H1 (cell line): Measurements from ENCODE around the gene ASTN2. TPM values are rescaled to one million over a fixed set of nuclear protein-coding genes. Genes with fewer than 3 reads are reported as not detected.

ENCODE experiments used
- CTCF ChIA-PET: fragments of 300-600 bp; sonication (Branson Sonifier 250); formaldehyde crosslinking; loops from one replicate; lab custom pipeline; 2021; ENCODE audit not compliant: partially characterized antibody; lab: Charles Lee
- POLR2A ChIA-PET: fragments of 300-600 bp; sonication (Branson Sonifier 250); formaldehyde crosslinking; loops from one replicate; lab custom pipeline; 2021; ENCODE audit warnings: inconsistent platforms; ENCODE audit not compliant: partially characterized antibody; lab: Charles Lee
- DNase-seq, 2 experiments: peaks; one replicate each; pipeline versions ENCODE4 v3.0.0 to v3.0.0-alpha.2; 2010 to 2022; ENCODE audit warnings: low spot score in 2 of 2, low read depth in 1 of 2, mixed read lengths in 1 of 2
- FAIRE-seq: peaks from 2 replicates; lab custom pipeline; 2011; peaks lifted over from hg19 to GRCh38; lab: Jason Lieb, UNC
- H2AFZ ChIP-seq: 2 replicates; pipeline ENCODE4 v1.8.1; 2012; ENCODE audit warnings: low read length, inconsistent platforms
- H2AK5ac ChIP-seq: 2 replicates; pipeline ENCODE4 v1.6.1; 2013; ENCODE audit warnings: low read depth, low read length
- H2BK120ac ChIP-seq: replicated peaks from 2 replicates; pipeline ENCODE3; 2013; ENCODE audit warnings: low read depth, low read length, inconsistent platforms
- H2BK12ac ChIP-seq: 2 replicates; pipeline ENCODE4 v1.6.1; 2013; ENCODE audit warnings: low read depth, low read length
- H2BK15ac ChIP-seq: 2 replicates; pipeline ENCODE4 v1.6.1; 2013; ENCODE audit warnings: low read length
- H2BK20ac ChIP-seq: 2 replicates; pipeline ENCODE4 v1.6.1; 2013; ENCODE audit warnings: low read length
- H2BK5ac ChIP-seq: 2 replicates; pipeline ENCODE4 v1.6.1; 2013; ENCODE audit warnings: low read depth, low read length
- H3K14ac ChIP-seq: 2 replicates; pipeline ENCODE4 v1.6.1; 2013; ENCODE audit warnings: inconsistent platforms; ENCODE audit not compliant: insufficient read length
- H3K18ac ChIP-seq: 2 replicates; pipeline ENCODE4 v1.6.1; 2013; ENCODE audit warnings: low read length; ENCODE audit errors: extremely low read depth
- H3K23ac ChIP-seq: 2 replicates; pipeline ENCODE4 v1.6.1; 2013; ENCODE audit warnings: inconsistent platforms; ENCODE audit not compliant: insufficient read length
- H3K23me2 ChIP-seq: 2 replicates; pipeline ENCODE4 v1.6.1; 2013; ENCODE audit warnings: low read depth, low read length
- H3K27ac ChIP-seq: 2 replicates; pipeline ENCODE4 v1.6.1; 2011; ENCODE audit warnings: low read depth, low read length, inconsistent platforms
- H3K27me3 ChIP-seq, 4 experiments: replicated peaks in 1 of 4; 1 replicate in 1 of 4; 2 replicates in 3 of 4; pipeline versions ENCODE4 v1.6.1 to v1.8.1; 2011 to 2013; ENCODE audit warnings: low read length in 3 of 4, mild to moderate bottlenecking in 3 of 4, inconsistent platforms in 2 of 4, mixed read lengths in 2 of 4, moderate library complexity in 1 of 4; ENCODE audit not compliant: control insufficient read depth in 3 of 4, insufficient read depth in 3 of 4; ENCODE audit errors: extremely low read depth in 1 of 4
- H3K36me3 ChIP-seq, 4 experiments: 2 replicates each; pipeline versions ENCODE4 v1.6.1 to v1.8.1; 2011 to 2013; ENCODE audit warnings: mild to moderate bottlenecking in 4 of 4, low read length in 3 of 4, moderate library complexity in 2 of 4, control low read depth in 1 of 4, inconsistent platforms in 1 of 4; ENCODE audit not compliant: insufficient read depth in 4 of 4, control insufficient read depth in 2 of 4
- H3K4ac ChIP-seq: replicated peaks from 2 replicates; pipeline ENCODE3; 2013; ENCODE audit warnings: low read length, low read depth, mixed read lengths, inconsistent platforms; ENCODE audit not compliant: insufficient read length
- H3K4me1 ChIP-seq, 4 experiments: replicated peaks in 1 of 4; 1 replicate in 1 of 4; 2 replicates in 3 of 4; pipeline versions ENCODE4 v1.6.1 to v1.8.1; 2011 to 2013; ENCODE audit warnings: low read length in 3 of 4, inconsistent platforms in 2 of 4, mixed read lengths in 1 of 4; ENCODE audit not compliant: insufficient read depth in 4 of 4, control insufficient read depth in 3 of 4
- H3K4me2 ChIP-seq, 2 experiments: 2 replicates each; pipeline versions ENCODE4 v1.6.1 to v1.8.1; 2011 to 2013; ENCODE audit warnings: low read depth in 2 of 2, low read length in 2 of 2, control low read depth in 1 of 2, inconsistent platforms in 1 of 2, mild to moderate bottlenecking in 1 of 2; ENCODE audit not compliant: insufficient read depth in 1 of 2
- H3K4me3 ChIP-seq, 4 experiments: fragments of 200-600, 300-600 bp in 1 of 4; sonication (generic), shearing (Covaris generic), sonication (Bioruptor Twin) in 1 of 4; 2 replicates each; pipeline versions ENCODE4 v1.5.1 to v1.8.1; 2011 to 2016; ENCODE audit warnings: low read length in 4 of 4, low read depth in 3 of 4, control low read depth in 2 of 4, inconsistent platforms in 2 of 4, mild to moderate bottlenecking in 2 of 4, mixed read lengths in 1 of 4, moderate library complexity in 1 of 4; ENCODE audit not compliant: insufficient read depth in 2 of 4; ENCODE audit errors: extremely low read depth in 1 of 4
- H3K56ac ChIP-seq: replicated peaks from 2 replicates; pipeline ENCODE3; 2013; ENCODE audit warnings: low read depth, mild to moderate bottlenecking, mixed read lengths, low read length, inconsistent platforms; ENCODE audit not compliant: insufficient read length
- H3K79me1 ChIP-seq: 2 replicates; pipeline ENCODE4 v1.6.1; 2013; ENCODE audit warnings: low read depth, low read length, control low read depth
- H3K79me2 ChIP-seq, 2 experiments: 2 replicates each; pipeline versions ENCODE4 v1.6.1 to v1.8.1; 2012 to 2013; ENCODE audit warnings: low read length in 2 of 2, mild to moderate bottlenecking in 2 of 2, inconsistent platforms in 1 of 2; ENCODE audit not compliant: insufficient read depth in 2 of 2, control insufficient read depth in 1 of 2
- H3K9ac ChIP-seq, 4 experiments: replicated peaks in 1 of 4; 1 replicate in 1 of 4; 2 replicates in 3 of 4; pipeline versions ENCODE4 v1.6.1 to v1.8.1; 2011 to 2013; ENCODE audit warnings: low read depth in 3 of 4, low read length in 3 of 4, control low read depth in 2 of 4, mild to moderate bottlenecking in 2 of 4, moderate library complexity in 2 of 4, inconsistent platforms in 1 of 4; ENCODE audit errors: extremely low read depth in 1 of 4
- H3K9me3 ChIP-seq, 2 experiments: 2 replicates each; pipeline versions ENCODE4 v1.6.1 to v1.8.1; 2012 to 2013; ENCODE audit warnings: mild to moderate bottlenecking in 2 of 2, moderate library complexity in 2 of 2, control low read depth in 1 of 2, inconsistent platforms in 1 of 2, low read depth in 1 of 2, low read length in 1 of 2, mixed read lengths in 1 of 2; ENCODE audit not compliant: insufficient read depth in 2 of 2
- H4K20me1 ChIP-seq, 2 experiments: replicated peaks in 1 of 2; 2 replicates each; pipeline versions ENCODE3 to v1.8.1; 2011 to 2013; ENCODE audit warnings: inconsistent platforms in 2 of 2, low read length in 2 of 2, mild to moderate bottlenecking in 1 of 2; ENCODE audit not compliant: insufficient read depth in 2 of 2, control insufficient read depth in 1 of 2
- H4K5ac ChIP-seq: 2 replicates; pipeline ENCODE4 v1.6.1; 2013; ENCODE audit warnings: low read length, low read depth, mixed read lengths, inconsistent platforms; ENCODE audit not compliant: insufficient read length
- H4K8ac ChIP-seq: 2 replicates; pipeline ENCODE4 v1.8.0; 2013; ENCODE audit warnings: mild to moderate bottlenecking, moderate library complexity, low read length, inconsistent platforms; ENCODE audit not compliant: insufficient read depth; ENCODE audit errors: extremely low read depth
- H4K91ac ChIP-seq: replicated peaks from 2 replicates; pipeline ENCODE3; 2013; ENCODE audit warnings: low read length, mixed read lengths, inconsistent platforms; ENCODE audit not compliant: insufficient read length
- BACH1 ChIP-seq: IDR thresholded peaks from 2 replicates; pipeline ENCODE4 v1.6.1; 2012; ENCODE audit warnings: low read length, improper control_type of control experiment
- BCL11A ChIP-seq, 2 experiments: IDR thresholded peaks; one replicate each; pipeline ENCODE4 v1.6.1; 2011; ENCODE audit warnings: low read depth in 2 of 2, low read length in 2 of 2, mild to moderate bottlenecking in 2 of 2
- HDAC2 ChIP-seq, 2 experiments: fragments of 300-600 bp in 1 of 2; sonication (generic) in 1 of 2; IDR thresholded peaks; 2 replicates each; pipeline ENCODE4 v1.6.1; 2011 to 2012; ENCODE audit warnings: low read depth in 2 of 2, low read length in 2 of 2, mild to moderate bottlenecking in 2 of 2, moderate library complexity in 2 of 2, borderline replicate concordance in 1 of 2, inconsistent platforms in 1 of 2
- MAFK ChIP-seq: IDR thresholded peaks from 2 replicates; pipeline ENCODE4 v1.6.1; 2012; ENCODE audit warnings: low read depth, mild to moderate bottlenecking, improper control_type of control experiment, low read length
- NRF1 ChIP-seq: IDR thresholded peaks from 2 replicates; pipeline ENCODE4 v1.6.1; 2011; ENCODE audit warnings: mild to moderate bottlenecking, low read depth, low read length, improper control_type of control experiment
- POLR2AphosphoS5 ChIP-seq: IDR thresholded peaks from 2 replicates; pipeline ENCODE4 v1.6.1; 2011; ENCODE audit warnings: low read depth, low read length
- RAD21 ChIP-seq, 2 experiments: IDR thresholded peaks in 1 of 2; conservative IDR thresholded peaks in 1 of 2; 2 replicates each; pipeline ENCODE4 v1.6.1; 2011; ENCODE audit warnings: low read depth in 2 of 2, low read length in 2 of 2, improper control_type of control experiment in 1 of 2, inconsistent platforms in 1 of 2, mild to moderate bottlenecking in 1 of 2, moderate library complexity in 1 of 2
- TCF12 ChIP-seq: IDR thresholded peaks from 2 replicates; pipeline ENCODE4 v1.6.1; 2011; ENCODE audit warnings: low read depth, mild to moderate bottlenecking, low read length
- WGBS, 2 experiments: shearing (Covaris generic) in 1 of 2; methylation state at CpG; one replicate each; pipeline versions ENCODE4 v1.1.6 to v1.1.7; 2013 to 2015; ENCODE audit warnings: low lambda C conversion rate in 2 of 2, mixed read lengths in 2 of 2, inconsistent platforms in 1 of 2, low coverage in 1 of 2, missing lambda C conversion rate in 1 of 2; ENCODE audit not compliant: insufficient replicate concordance in 2 of 2, insufficient coverage in 1 of 2, insufficient read length in 1 of 2; ENCODE audit errors: extremely low coverage in 1 of 2, missing lambda C conversion rate in 1 of 2; 5-methylcytosine and 5-hydroxymethylcytosine counted together
- polyA plus RNA-seq, 7 experiments: library from polyadenylated mRNA; depleted of rRNA in 3 of 7; stranded (reverse) in 5 of 7; unstranded in 2 of 7; fragments of >200 nt in 5 of 7; fragments of 200-250 nt in 2 of 7; gene quantifications; 1 replicate in 5 of 7; 2 replicates in 1 of 7; 4 replicates in 1 of 7; pipeline versions ENCODE4 v1.2.1 to v1.2.3, GENCODE V29; 2011 to 2013; ENCODE audit warnings: missing spikeins in 2 of 7, mixed read lengths in 2 of 7
- total RNA-seq: library from RNA; stranded (reverse); fragmentation: NEBNext Ultra II Directional; extraction: Animal tissue kit (Norgen Biotek cat#: 25700); gene quantifications from 2 replicates; pipeline ENCODE4 v1.2.1, GENCODE V29; 2021
- TF ChIP-seq, protein P1 (sequence below): IDR thresholded peaks from 2 replicates; pipeline ENCODE4 v1.6.1; 2012; ENCODE audit warnings: low read length, inconsistent platforms

Gene ASTN2
- total and polyA plus RNA-seq, 2 of the 8 experiments (the other 6 are each of a cell fraction or from before 2014, with no cell fraction given) = 8.2 to 13.7 TPM

- H3K79me1 ChIP-seq = no peaks in the 10 kb centered on the region; the same call in 1 of the 2 replicates
- no peak overlapping the region for H3K14ac ChIP-seq
- no peak overlapping the region for H3K4me2 ChIP-seq
- DNase-seq (no peak), FAIRE-seq (no peak)
- H4K20me1 ChIP-seq = peaks cover 1 to 6% of the 10 kb centered on the region in 2 experiments
- H3K36me3 ChIP-seq = peaks cover 0 to 23% (median 15%) of the 10 kb centered on the region in 4 experiments; a peak in 6 of 8 replicates
- H3K23ac ChIP-seq = no peak overlapping the region
- no peak overlapping the region for H2BK15ac ChIP-seq
- no peak overlapping the region for H3K9ac ChIP-seq
- H3K9me3 ChIP-seq = no peaks in the 10 kb centered on the region
- no peak overlapping the region for H3K56ac ChIP-seq
- no peaks in the 10 kb centered on the region for H3K27me3 ChIP-seq
- no peak overlapping the region for H2BK5ac ChIP-seq
- H2BK12ac ChIP-seq = no peak overlapping the region
- no peak overlapping the region for H2BK120ac ChIP-seq
- no peak overlapping the region for H3K4ac ChIP-seq
- H2AFZ ChIP-seq = no peak overlapping the region
- H3K18ac ChIP-seq = no peak overlapping the region
- no peak overlapping the region for H2BK20ac ChIP-seq
- H3K27ac ChIP-seq = no peak overlapping the region
- no peaks in the 10 kb centered on the region for H3K4me1 ChIP-seq
- no peak overlapping the region for H2AK5ac ChIP-seq
- TF ChIP-seq HDAC2 (IDR thresholded peaks at IDR 0.05; ENCODE audit: borderline replicate concordance in 1 of 2, low read depth in 2 of 2, low read length in 2 of 2) = no peak
- no peak for TF ChIP-seq NRF1
- no peak for TF ChIP-seq BACH1
- TF ChIP-seq TCF12 = no peak
- no peak for TF ChIP-seq MAFK
- no peak for TF ChIP-seq RAD21 (IDR thresholded peaks at IDR 0.05 in 1 of 2, conservative IDR thresholded peaks at IDR 0.05 in 1 of 2; ENCODE audit: low read depth in 2 of 2, low read length in 2 of 2)
- no peak for TF ChIP-seq BCL11A (IDR thresholded peaks at IDR 0.05; ENCODE audit: low read depth in 2 of 2, low read length in 2 of 2)
- TF ChIP-seq, protein P1, sequence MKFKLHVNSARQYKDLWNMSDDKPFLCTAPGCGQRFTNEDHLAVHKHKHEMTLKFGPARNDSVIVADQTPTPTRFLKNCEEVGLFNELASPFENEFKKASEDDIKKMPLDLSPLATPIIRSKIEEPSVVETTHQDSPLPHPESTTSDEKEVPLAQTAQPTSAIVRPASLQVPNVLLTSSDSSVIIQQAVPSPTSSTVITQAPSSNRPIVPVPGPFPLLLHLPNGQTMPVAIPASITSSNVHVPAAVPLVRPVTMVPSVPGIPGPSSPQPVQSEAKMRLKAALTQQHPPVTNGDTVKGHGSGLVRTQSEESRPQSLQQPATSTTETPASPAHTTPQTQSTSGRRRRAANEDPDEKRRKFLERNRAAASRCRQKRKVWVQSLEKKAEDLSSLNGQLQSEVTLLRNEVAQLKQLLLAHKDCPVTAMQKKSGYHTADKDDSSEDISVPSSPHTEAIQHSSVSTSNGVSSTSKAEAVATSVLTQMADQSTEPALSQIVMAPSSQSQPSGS = no peak
- TF ChIP-seq POLR2AphosphoS5 = no peak
- peaks cover 0 to 12% of the 10 kb centered on the region in 2 experiments; a peak in 2 of 4 replicates for H3K79me2 ChIP-seq
- H4K5ac ChIP-seq = no peak overlapping the region
- no peak overlapping the region for H4K91ac ChIP-seq
- no peak overlapping the region for H3K4me3 ChIP-seq
- ChIA-PET CTCF (interaction anchor here (1.1 to 1.3 kb wide), 2 partner anchors 27 to 42 kb away, joined by 3 read pairs; no protein-coding TSS in a partner anchor), POLR2A (interaction anchor here (1.2 kb wide), 1 partner anchor 10 kb away, joined by 3 read pairs; no protein-coding TSS in a partner anchor)
- no peaks in the 10 kb centered on the region for H3K23me2 ChIP-seq
- H4K8ac ChIP-seq = no peak overlapping the region
- WGBS, 2 experiments = 94% methylated on average over 4 of the region's 4 CpGs; no CpG with 5 or more reads in 1 of the 2 experiments
These were observed 720.0 kb downstream of the ASTN2 start for GRCh38 chr9:116694785-116695291.
